ENCODE measurements around the gene F7.

DNA sequence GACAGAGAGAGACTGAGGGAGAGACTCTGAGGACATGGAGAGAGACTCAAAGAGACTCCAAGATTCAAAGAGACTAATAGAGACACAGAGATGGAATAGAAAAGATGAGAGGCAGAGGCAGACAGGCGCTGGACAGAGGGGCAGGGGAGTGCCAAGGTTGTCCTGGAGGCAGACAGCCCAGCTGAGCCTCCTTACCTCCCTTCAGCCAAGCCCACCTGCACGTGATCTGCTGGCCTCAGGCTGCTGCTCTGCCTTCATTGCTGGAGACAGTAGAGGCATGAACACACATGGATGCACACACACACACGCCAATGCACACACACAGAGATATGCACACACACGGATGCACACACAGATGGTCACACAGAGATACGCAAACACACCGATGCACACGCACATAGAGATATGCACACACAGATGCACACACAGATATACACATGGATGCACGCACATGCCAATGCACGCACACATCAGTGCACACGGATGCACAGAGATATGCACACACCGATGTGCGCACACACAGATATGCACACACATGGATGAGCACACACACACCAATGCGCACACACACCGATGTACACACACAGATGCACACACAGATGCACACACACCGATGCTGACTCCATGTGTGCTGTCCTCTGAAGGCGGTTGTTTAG, 13.7 kb downstream of the F7 start:
- TF ChIP-seq, protein P1, sequence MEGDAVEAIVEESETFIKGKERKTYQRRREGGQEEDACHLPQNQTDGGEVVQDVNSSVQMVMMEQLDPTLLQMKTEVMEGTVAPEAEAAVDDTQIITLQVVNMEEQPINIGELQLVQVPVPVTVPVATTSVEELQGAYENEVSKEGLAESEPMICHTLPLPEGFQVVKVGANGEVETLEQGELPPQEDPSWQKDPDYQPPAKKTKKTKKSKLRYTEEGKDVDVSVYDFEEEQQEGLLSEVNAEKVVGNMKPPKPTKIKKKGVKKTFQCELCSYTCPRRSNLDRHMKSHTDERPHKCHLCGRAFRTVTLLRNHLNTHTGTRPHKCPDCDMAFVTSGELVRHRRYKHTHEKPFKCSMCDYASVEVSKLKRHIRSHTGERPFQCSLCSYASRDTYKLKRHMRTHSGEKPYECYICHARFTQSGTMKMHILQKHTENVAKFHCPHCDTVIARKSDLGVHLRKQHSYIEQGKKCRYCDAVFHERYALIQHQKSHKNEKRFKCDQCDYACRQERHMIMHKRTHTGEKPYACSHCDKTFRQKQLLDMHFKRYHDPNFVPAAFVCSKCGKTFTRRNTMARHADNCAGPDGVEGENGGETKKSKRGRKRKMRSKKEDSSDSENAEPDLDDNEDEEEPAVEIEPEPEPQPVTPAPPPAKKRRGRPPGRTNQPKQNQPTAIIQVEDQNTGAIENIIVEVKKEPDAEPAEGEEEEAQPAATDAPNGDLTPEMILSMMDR (IDR thresholded peaks at IDR 0.05), result no peak
- no peak for TF ChIP-seq POLR2A (IDR thresholded peaks at IDR 0.05)

All from body of pancreas (tissue), 4 donors.